ENCODE results near the gene JAML. TPM values are rescaled to one million over a fixed set of nuclear protein-coding genes. Genes with fewer than 3 reads are reported as not detected.

JAML gene
- total and polyA plus RNA-seq, 2 of the 8 experiments (the other 6 are each of a cell fraction or from before 2014, with no cell fraction given), result 0.12 to 0.58 TPM

GRCh38 chr11:118155776-118156530 lies 68.9 kb downstream of the JAML start (continued):
- TF ChIP-seq CHD7 (IDR thresholded peaks at IDR 0.05; ENCODE audit: insufficient replicate concordance, low read length) (no peak), RNF2 (IDR thresholded peaks at IDR 0.05; ENCODE audit: borderline replicate concordance, low read depth, low read length, missing control alignments, poor library complexity, severe bottlenecking) (no peak), GTF2F1 (IDR thresholded peaks at IDR 0.05; ENCODE audit: borderline replicate concordance, low read depth, low read length) (no peak), SUZ12 (IDR thresholded peaks at IDR 0.05; ENCODE audit: low read length) (0 out of 2 replicates have a peak, but pooled peaks have one; percentile 9), EP300 (IDR thresholded peaks at IDR 0.05; ENCODE audit: borderline replicate concordance in 1 of 2, low read depth in 2 of 2, low read length in 2 of 2) (peak in 1 of 2 experiments; percentile 17; a peak in 1 of 3 replicates), JUN (IDR thresholded peaks at IDR 0.05; ENCODE audit: low read depth, low read length) (no peak), MAFK (IDR thresholded peaks at IDR 0.05; ENCODE audit: low read depth, low read length) (no peak), KDM5A (IDR thresholded peaks at IDR 0.05; ENCODE audit: low read length) (no peak), KDM1A (IDR thresholded peaks at IDR 0.05; ENCODE audit: borderline replicate concordance, low read length) (no peak)

All from H1 (cell line).